ENCODE results near the gene IPO9. TPM values are rescaled to one million over a fixed set of nuclear protein-coding genes. Genes with fewer than 3 reads are reported as not detected.

Gene IPO9
- total RNA-seq, 1 experiment from 2014 or later = 76.2 TPM

- Histone ChIP-seq H3K27me3 (ENCODE audit: insufficient read depth, low read depth) (no peaks in the 10 kb centered on the region), H3K36me3 (ENCODE audit: low read depth) (0 out of 2 replicates have a peak, but pooled peaks cover 2% of the 10 kb centered on the region), H3K4me1 (replicated peaks; ENCODE audit: insufficient read depth) (no peaks in the 10 kb centered on the region), H3K4me2 (no peak overlapping the region), H2AFZ (no peak overlapping the region), H4K20me1 (ENCODE audit: insufficient read depth) (0 out of 2 replicates have a peak, but pooled peaks cover 2% of the 10 kb centered on the region), H3K9me3 (ENCODE audit: insufficient read depth, low read depth) (no peaks in the 10 kb centered on the region), H3K27ac (no peak overlapping the region), H3K79me2 (ENCODE audit: low read depth) (no peaks in the 10 kb centered on the region), H3K4me3 (no peak overlapping the region), H3K9me2 (ENCODE audit: insufficient read depth) (no peaks in the 10 kb centered on the region), H3F3A (ENCODE audit: insufficient read depth, low read depth) (no peaks in the 10 kb centered on the region)
- intact Hi-C loops (cut with micrococcal nuclease; ENCODE audit: unreplicated experiment) = loop anchor here (2.0 kb wide), 2 partner anchors 51 to 261 kb away; no protein-coding TSS in a partner anchor
- BruUV-seq (replicated peaks) = no TSS peak
- DNase-seq = no peak
- POLR2A ChIA-PET (ENCODE audit: unreplicated experiment) = no interaction called here
- TF ChIP-seq CTCF (conservative IDR thresholded peaks at IDR 0.05) (no peak), EZH2 (IDR thresholded peaks at IDR 0.05; ENCODE audit: low read depth) (no peak)
- CTCF ChIA-PET = interaction anchor here (0.6 kb wide), 1 partner anchor 270 kb away, joined by 5 read pairs; no protein-coding TSS in a partner anchor
Measured at GRCh38 chr1:201791779-201792173, 37.2 kb upstream of the IPO9 start.

GRCh38 chr1:201792534-201793305 lies 36.2 kb upstream of the IPO9 start:
- no peak overlapping the region for H2AFZ ChIP-seq
- no peaks in the 10 kb centered on the region for H3K9me2 ChIP-seq (ENCODE audit: insufficient read depth)
- ChIA-PET CTCF (interaction anchor here (0.6 to 1.6 kb wide), 16 partner anchors 10 to 254 kb away, joined by 3 to 29 read pairs (median 6); no protein-coding TSS in a partner anchor), POLR2A (ENCODE audit: unreplicated experiment) (interaction anchor here (0.5 to 0.7 kb wide), 2 partner anchors 53 to 119 kb away, joined by 3 to 5 read pairs; no protein-coding TSS in a partner anchor)
- H3K27ac ChIP-seq = no peak overlapping the region
- H3K36me3 ChIP-seq (ENCODE audit: low read depth) = 0 out of 2 replicates have a peak, but pooled peaks cover 2% of the 10 kb centered on the region
- 0 out of 2 replicates have a peak, but pooled peaks cover 2% of the 10 kb centered on the region for H4K20me1 ChIP-seq (ENCODE audit: insufficient read depth)
- H3K4me3 ChIP-seq = no peak overlapping the region
- 0 out of 2 replicates have a peak, but pooled peaks cover 7% of the 10 kb centered on the region for H3F3A ChIP-seq (ENCODE audit: insufficient read depth, low read depth)
- H3K9me3 ChIP-seq (ENCODE audit: insufficient read depth, low read depth) = no peaks in the 10 kb centered on the region
- no peaks in the 10 kb centered on the region for H3K4me1 ChIP-seq (replicated peaks; ENCODE audit: insufficient read depth)
- H3K4me2 ChIP-seq = no peak overlapping the region
- no TSS peak for BruUV-seq (replicated peaks)
- H3K27me3 ChIP-seq (ENCODE audit: insufficient read depth, low read depth) = no peaks in the 10 kb centered on the region
- TF ChIP-seq EZH2 (IDR thresholded peaks at IDR 0.05; ENCODE audit: low read depth) (no peak), CTCF (conservative IDR thresholded peaks at IDR 0.05) (peak; percentile 98)
- DNase-seq = peak; percentile 65 to 73
- H3K79me2 ChIP-seq (ENCODE audit: low read depth) = no peaks in the 10 kb centered on the region
- intact Hi-C loops (cut with micrococcal nuclease; ENCODE audit: unreplicated experiment) = loop anchor here (1.0 to 2.0 kb wide), 5 partner anchors 52 to 310 kb away; no protein-coding TSS in a partner anchor

- H3K27ac ChIP-seq = no peak overlapping the region
- no peak overlapping the region for H3K4me2 ChIP-seq
- no peaks in the 10 kb centered on the region for H3K36me3 ChIP-seq (ENCODE audit: low read depth)
- no peaks in the 10 kb centered on the region for H3K4me1 ChIP-seq (replicated peaks; ENCODE audit: insufficient read depth)
- H3K9me3 ChIP-seq (ENCODE audit: insufficient read depth, low read depth) = no peaks in the 10 kb centered on the region
- no peak overlapping the region for H3K4me3 ChIP-seq
- no peaks in the 10 kb centered on the region for H3K9me2 ChIP-seq (ENCODE audit: insufficient read depth)
- no peaks in the 10 kb centered on the region for H3K79me2 ChIP-seq (ENCODE audit: low read depth)
- no peaks in the 10 kb centered on the region for H3K27me3 ChIP-seq (ENCODE audit: insufficient read depth, low read depth)
- H3F3A ChIP-seq (ENCODE audit: insufficient read depth, low read depth) = 0 out of 2 replicates have a peak, but pooled peaks cover 7% of the 10 kb centered on the region
- no TSS peak for BruUV-seq (replicated peaks)
- CTCF ChIA-PET = interaction anchor here (0.6 to 1.6 kb wide), 13 partner anchors 9 to 253 kb away, joined by 3 to 29 read pairs (median 7); no protein-coding TSS in a partner anchor
- TF ChIP-seq EZH2 (IDR thresholded peaks at IDR 0.05; ENCODE audit: low read depth) = no peak
- TF ChIP-seq CTCF (conservative IDR thresholded peaks at IDR 0.05) = peak; percentile 32; the same call in 1 of the 2 replicates
- intact Hi-C loops (cut with micrococcal nuclease; ENCODE audit: unreplicated experiment) = loop anchor here (1.0 to 2.0 kb wide), 5 partner anchors 53 to 311 kb away; no protein-coding TSS in a partner anchor
- 0 out of 2 replicates have a peak, but pooled peaks cover 2% of the 10 kb centered on the region for H4K20me1 ChIP-seq (ENCODE audit: insufficient read depth)
- no peak overlapping the region for H2AFZ ChIP-seq
- POLR2A ChIA-PET (ENCODE audit: unreplicated experiment) = interaction anchor here (0.7 kb wide), 1 partner anchor 118 kb away, joined by 3 read pairs; no protein-coding TSS in a partner anchor
- DNase-seq = no peak
Measured at GRCh38 chr1:201793306-201793925, 35.5 kb upstream of the IPO9 start.
